Measurements from ENCODE around the gene DPF1.

DNA sequence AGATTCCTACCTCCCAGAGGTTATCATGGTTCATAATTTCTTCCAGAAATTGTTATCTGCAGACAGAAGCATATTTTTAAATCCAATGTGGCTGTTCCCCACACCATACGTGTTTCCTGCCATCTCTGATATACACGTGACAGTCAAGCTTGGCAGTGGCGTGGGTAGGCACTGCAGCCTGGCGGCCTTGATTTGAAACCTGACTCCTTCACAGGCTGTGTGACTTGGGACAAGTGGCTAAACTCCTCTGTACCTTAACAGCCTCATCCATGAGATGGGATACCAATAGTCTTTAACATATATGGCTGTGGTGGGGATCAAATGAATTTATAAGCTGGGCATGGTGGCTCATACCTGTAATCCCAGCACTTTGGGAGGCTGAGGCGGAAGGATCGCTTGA, 33.2 kb downstream of the DPF1 start:
- no peak for TF ChIP-seq CTCF (IDR thresholded peaks at IDR 0.05)
- no peak for TF ChIP-seq POLR2A (IDR thresholded peaks at IDR 0.05)

Data from adrenal gland (tissue), 5 donors.